IPS-18c (cell line): ENCODE measurements around the gene PSPN.

ENCODE experiments used
- H3K4me3 ChIP-seq: 2 replicates; pipeline ENCODE4 v1.7.0; 2013; ENCODE audit warnings: low read depth, mild to moderate bottlenecking, low read length, moderate library complexity; ENCODE audit not compliant: insufficient read depth
- H3K9me3 ChIP-seq: one replicate; pipeline ENCODE4 v1.6.1; 2013; ENCODE audit warnings: mild to moderate bottlenecking, low read length, moderate library complexity; ENCODE audit not compliant: control insufficient read depth, insufficient read depth

The PSPN gene, protein sequence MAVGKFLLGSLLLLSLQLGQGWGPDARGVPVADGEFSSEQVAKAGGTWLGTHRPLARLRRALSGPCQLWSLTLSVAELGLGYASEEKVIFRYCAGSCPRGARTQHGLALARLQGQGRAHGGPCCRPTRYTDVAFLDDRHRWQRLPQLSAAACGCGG

GRCh38 chr19:6375411-6376010 is at the start of gene PSPN:
TSS of gene PSPN (minus strand) at chr19:6375933. CDS start at chr19:6375849, 84 bp downstream.
- Histone ChIP-seq H3K9me3 (peaks cover 3% of the 10 kb centered on the region), H3K4me3 (no peak within 1 kb of the TSS)

GRCh38 chr19:6424939-6425731 is 49.4 kb upstream of the PSPN start:
- Histone ChIP-seq H3K9me3 (no peaks in the 10 kb centered on the region), H3K4me3 (no peak overlapping the region)

DNA sequence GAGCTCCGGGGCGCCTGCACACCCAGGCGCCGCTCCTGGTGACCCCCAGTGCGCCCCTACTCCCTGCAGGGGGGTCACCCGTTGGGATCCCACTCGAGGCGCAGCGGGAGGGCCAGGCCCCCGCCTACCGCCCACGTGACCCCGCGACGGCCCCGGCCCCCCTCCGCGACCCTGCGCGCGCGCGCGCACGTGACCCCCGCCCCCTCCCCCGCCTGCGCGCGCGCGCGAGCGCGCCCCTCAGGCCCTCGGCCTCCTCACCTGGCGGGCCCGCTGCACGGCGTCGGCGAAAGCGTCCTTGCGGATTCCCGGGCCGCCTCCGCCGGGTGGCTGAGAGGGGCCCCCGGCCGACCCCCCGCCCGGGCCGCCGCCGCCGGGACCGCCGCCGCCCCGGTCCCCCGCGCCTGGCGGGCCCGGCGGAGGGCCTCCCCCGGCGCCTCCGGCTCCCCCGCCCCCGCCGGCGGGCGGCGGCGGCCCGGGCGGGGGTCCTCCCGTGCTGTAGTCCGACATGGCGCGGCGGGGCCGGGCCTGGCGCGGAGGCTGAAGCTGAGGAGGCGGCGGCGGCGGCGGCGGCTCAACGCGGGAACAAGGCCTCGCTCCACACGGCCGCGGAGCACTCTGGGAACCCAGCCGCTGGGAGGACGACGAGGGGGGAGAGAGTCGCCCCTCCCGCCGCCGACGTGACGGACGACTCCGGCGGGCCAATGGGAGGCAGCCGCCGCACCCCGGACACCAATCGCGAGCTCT is 48.6 kb upstream of the PSPN start, which contains the start of gene KHSRP:
KHSRP (minus strand) TSS at position 617 of the 744 bp plus-strand sequence; CDS start at position 507, 110 bp downstream.
- Histone ChIP-seq H3K9me3 (no peaks in the 10 kb centered on the region), H3K4me3 (peak within 1 kb of the TSS; percentile 90)

- peak overlapping the region; percentile 90 for H3K4me3 ChIP-seq
- no peaks in the 10 kb centered on the region for H3K9me3 ChIP-seq
Observed at GRCh38 chr19:6423499-6424194, 47.9 kb upstream of the PSPN start.

DNA sequence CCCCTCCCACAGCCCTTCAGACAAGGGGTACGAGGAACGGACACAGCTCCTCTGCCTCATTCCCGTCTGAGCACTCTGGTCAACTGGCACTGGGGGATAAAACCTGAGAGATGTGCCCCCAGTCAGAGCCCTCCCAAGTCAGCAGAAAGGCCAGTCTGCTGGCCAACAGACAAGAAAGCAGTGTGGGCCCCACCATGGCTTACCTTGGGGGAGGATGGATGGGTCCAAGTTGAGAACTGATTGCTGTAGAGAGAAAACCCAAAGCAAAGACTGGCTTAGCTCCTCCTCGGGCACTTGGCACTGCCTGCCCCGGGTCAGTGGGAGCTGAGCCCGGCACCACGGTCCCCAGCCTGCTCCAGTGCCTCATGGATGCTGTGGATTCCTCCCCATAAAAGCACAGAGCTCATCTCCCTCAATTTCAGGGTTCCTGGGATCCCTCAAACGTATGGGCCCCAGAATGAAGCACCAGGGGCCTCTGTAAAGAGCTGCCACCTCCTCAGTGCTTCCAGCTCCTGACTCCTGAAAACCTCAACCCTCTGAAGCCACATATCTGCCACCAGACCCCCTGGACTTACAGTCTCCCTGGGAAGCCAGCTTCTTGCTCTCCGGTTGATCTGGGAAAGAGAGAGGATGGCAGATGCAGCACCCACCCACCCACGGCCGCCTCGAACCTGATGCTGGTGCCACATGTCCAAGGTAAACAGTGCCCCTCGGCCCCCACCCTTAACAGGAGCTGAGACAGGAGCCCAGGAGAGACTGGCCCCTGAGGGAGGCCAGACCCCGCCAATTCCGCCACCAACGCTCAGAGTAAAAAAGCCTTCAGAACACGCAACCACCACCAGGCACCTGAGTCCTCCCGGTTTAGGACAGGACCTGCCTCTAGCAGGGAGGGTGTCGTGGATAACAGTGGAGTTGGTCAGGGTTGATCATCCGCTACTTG is 45.6 kb upstream of the PSPN start:
- H3K4me3 ChIP-seq: no peak overlapping the region
- H3K9me3 ChIP-seq: no peaks in the 10 kb centered on the region

DNA sequence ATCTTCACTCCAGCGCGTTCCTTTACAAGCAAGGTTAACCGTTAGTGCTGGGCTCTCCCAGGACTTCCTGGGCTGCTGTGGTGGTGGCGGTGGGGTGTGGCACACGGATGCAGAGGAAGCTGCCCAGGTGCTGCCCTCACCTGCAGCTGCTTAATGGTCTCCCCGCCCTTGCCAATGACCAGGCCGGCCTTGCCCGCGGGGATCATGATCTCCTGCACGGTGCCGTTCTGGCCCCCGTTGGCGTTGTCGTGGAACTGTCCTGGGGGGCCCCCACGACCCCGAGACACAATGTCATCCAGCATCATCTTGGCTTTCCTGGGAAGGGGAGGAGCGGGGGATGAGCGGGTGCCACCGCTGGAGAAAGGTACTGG is 42.8 kb upstream of the PSPN start:
- Histone ChIP-seq H3K9me3 (no peaks in the 10 kb centered on the region), H3K4me3 (no peak overlapping the region)

DNA sequence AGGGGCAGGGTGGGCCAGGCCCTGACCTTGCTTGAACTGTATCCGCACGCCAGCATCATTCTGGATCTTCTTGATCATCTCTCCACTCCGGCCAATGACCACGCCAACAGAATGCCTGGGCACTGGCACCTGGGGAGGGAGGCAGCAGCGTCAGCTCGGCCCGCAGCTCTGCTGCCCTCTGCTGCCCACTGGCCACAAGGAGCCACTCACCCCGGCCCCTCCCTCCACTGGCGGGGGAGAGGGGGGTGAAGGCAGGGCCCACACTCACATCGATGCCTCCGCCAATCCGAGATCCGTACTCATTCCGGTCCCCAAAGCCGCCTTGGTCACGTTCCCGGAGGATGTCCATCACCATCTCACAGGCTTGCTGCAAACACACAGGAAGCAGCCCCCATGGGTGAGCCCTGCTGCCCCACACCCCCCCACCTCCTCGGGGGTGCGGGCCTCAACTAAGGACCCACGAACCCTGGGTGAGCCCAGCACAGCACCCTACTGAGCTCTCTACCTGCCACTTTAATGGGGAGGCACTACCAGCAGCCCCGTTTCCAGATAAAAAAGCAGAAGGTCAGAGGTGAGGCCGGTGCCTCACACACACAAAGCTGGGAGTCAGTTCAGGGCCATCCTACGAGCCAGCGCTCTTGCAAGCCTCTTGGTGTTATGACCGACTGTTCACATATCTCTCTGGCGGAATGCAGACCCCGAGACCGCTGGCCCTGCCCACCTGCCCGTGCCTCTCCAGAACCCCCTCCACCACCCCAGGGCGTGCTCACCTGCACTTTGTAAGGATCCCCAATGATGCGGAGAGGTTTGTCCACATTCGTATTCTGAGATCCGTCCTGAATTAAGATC is 42.2 kb upstream of the PSPN start:
- Histone ChIP-seq H3K9me3 (no peaks in the 10 kb centered on the region), H3K4me3 (no peak overlapping the region)

DNA sequence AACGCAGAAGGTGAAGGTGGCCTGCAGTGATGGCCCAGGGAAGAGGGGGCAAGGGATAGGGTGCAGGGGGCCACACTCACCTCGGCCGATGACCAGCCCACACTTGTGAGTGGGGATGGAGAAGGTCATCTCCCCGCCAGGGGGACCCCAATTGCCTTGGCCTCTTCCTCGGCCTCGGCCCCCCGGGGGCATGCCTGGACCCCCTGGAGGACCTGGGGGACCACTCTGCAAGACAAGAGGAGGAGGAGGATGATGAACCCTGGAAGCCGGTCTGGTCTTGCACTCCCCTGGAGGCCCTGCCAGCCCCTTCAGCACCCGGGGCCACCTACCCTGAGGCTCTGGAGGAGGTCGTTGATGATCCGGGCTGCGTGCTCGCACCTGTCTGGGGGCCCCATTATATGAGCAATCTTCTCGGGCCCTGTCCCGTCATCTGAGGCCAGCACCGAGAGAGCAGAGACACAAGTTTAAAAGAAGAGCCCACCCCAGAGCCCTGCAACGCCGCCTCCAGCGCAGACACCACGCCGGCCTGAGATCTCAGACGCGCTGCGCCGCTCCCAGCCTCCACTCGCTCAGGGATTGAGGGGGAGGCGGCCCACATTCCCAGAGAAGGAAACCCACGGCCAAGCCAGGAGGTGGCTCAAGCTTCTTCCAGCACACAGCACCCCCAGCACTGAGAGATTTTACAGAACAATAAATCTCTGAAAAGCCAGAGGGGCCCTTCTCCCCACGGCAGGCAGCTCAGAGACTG is 41.1 kb upstream of the PSPN start:
- no peaks in the 10 kb centered on the region for H3K9me3 ChIP-seq
- H3K4me3 ChIP-seq: no peak overlapping the region

GRCh38 chr19:6415591-6416190 is 40.0 kb upstream of the PSPN start:
- Histone ChIP-seq H3K4me3 (no peak overlapping the region), H3K9me3 (no peaks in the 10 kb centered on the region)

DNA sequence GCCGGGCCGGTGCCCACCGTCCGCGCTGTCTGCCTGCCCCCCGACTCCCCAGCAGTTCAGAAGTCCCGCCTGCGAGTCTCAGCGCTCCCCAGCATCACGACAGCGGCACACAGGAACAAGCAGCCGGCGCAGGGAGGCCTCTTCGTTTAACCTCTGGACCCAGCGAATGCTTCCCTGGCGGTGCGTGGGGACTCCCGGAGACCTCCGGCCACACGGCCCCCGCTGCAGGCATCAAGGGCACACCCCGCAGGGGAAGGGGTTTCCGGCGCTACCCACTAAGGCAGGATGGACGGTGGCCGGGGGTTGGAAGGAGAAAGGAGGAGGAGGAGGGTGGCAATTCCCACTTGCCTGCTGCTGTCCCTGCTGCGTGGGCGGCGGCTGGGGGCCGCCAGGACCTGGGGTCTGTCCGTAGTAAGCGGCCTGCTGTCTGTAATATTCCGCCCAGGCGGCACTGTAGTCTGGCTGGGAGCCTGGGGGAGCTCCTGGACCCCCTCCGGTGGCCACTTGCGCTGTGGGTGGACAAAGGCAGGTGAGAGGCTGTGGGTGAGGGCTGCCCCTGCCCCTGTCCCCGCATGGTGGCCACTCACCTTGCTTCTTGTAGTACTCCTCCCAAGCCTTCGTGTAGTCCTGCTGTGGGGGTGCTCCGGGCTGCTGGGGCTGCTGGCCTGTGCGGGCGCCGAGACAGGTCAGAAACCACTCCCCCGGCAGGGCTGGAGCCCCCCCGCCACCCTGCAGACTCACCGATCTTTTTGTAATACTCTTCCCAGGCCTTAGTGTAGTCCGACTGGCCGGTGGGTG is 39.3 kb upstream of the PSPN start:
- no peak overlapping the region for H3K4me3 ChIP-seq
- no peaks in the 10 kb centered on the region for H3K9me3 ChIP-seq

DNA sequence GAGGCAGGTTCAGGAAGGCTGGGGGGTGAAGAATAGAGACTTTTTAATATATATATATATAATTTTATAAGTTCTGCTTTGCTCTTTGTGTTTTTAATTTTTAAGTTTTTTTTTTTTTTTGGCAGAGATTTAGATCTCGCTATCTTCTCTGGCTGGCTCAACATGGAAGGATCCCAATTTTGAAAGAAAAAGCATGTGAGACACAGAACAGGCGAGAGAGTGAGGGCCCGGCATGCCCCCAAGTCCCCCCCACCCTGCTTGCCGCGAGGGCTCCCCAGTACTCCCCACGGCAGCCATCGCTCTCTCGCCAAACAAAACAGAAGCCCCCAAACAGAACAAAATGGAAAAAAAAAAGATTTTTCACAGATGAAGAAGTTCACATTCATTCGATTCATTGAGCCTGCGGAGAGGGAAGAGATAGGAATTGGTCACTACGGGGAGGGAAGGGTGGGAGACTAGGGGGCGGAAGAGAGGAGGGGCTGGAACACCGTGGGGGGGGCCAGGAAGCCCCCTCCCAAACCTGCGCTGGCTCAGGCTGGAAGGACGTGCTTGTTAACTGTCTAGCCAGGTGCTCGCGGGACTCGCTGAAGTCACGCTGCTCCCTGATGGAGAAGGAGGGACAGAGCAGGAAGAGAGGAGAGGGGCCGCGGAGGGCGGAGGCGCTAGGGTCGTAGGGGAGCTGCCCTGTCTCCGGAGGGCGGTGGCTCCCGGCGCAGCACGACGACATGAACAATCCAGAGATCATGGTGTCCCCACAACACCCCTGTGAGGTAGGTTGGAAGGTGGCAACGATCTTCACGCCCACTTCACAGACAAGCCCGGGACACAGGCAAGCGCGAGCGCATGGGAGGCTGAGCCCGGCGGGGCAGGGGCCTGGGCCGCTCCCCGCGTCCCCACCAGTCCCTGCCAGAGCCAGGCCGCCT is 38.2 kb upstream of the PSPN start:
- Histone ChIP-seq H3K9me3 (no peaks in the 10 kb centered on the region), H3K4me3 (no peak overlapping the region)

GRCh38 chr19:6413291-6413690 is 37.6 kb upstream of the PSPN start:
- H3K9me3 ChIP-seq: no peaks in the 10 kb centered on the region
- H3K4me3 ChIP-seq: no peak overlapping the region
